TTC549 (cell line): Measurements from ENCODE around the gene PATE2.

Source experiments
- FAIRE-seq: peaks from 2 replicates; lab custom pipeline; 2012; peaks lifted over from hg19 to GRCh38; lab: Jason Lieb, UNC

PATE2 gene

GRCh38 chr11:125778728-125779127, at the start of gene PATE2:
Gene PATE2, minus strand, starts transcription at chr11:125778828. Its CDS starts 55 bp downstream, at chr11:125778773.
- FAIRE-seq: no peak

GRCh38 chr11:125807909-125808308, 29.3 kb upstream of the PATE2 start:
- no peak for FAIRE-seq

GRCh38 chr11:125802387-125802786, 23.8 kb upstream of the PATE2 start:
- FAIRE-seq: no peak

- FAIRE-seq: no peak
Measured at GRCh38 chr11:125799808-125800207, 21.2 kb upstream of the PATE2 start.

- no peak for FAIRE-seq
Measured at GRCh38 chr11:125797641-125798040, 19.0 kb upstream of the PATE2 start.

- no peak for FAIRE-seq
Measured at GRCh38 chr11:125790825-125791224, 12.2 kb upstream of the PATE2 start.

GRCh38 chr11:125787827-125788226, 9.2 kb upstream of the PATE2 start, which contains the start of gene PATE3:
Gene PATE3, plus strand, starts transcription at chr11:125788127. Its CDS starts 25 bp downstream, at chr11:125788152.
- no peak for FAIRE-seq

GRCh38 chr11:125784678-125785077, 6.0 kb upstream of the PATE2 start:
- FAIRE-seq: no peak

GRCh38 chr11:125777309-125777708, 1.3 kb downstream of the PATE2 start:
- FAIRE-seq: no peak

GRCh38 chr11:125773516-125773915, 5.1 kb downstream of the PATE2 start:
- FAIRE-seq: no peak

- no peak for FAIRE-seq
Measured at GRCh38 chr11:125772834-125773505, 5.7 kb downstream of the PATE2 start.

GRCh38 chr11:125770583-125770982, 8.0 kb downstream of the PATE2 start:
- no peak for FAIRE-seq

- FAIRE-seq: no peak
Measured at GRCh38 chr11:125768336-125769046, 10.1 kb downstream of the PATE2 start.

- FAIRE-seq: no peak
Measured at GRCh38 chr11:125766251-125766650, 12.4 kb downstream of the PATE2 start.

- no peak for FAIRE-seq
Measured at GRCh38 chr11:125763483-125763882, 15.1 kb downstream of the PATE2 start.

GRCh38 chr11:125762445-125762844, 16.2 kb downstream of the PATE2 start:
- no peak for FAIRE-seq

GRCh38 chr11:125756050-125756449, 22.6 kb downstream of the PATE2 start:
- no peak for FAIRE-seq

GRCh38 chr11:125750629-125751028, 28.0 kb downstream of the PATE2 start:
- no peak for FAIRE-seq

- no peak for FAIRE-seq
Measured at GRCh38 chr11:125745979-125746378, 32.6 kb downstream of the PATE2 start, which contains the start of gene PATE1. Gene PATE1, plus strand, starts transcription at chr11:125746279. Its CDS starts 26 bp downstream, at chr11:125746305.

- no peak for FAIRE-seq
Measured at GRCh38 chr11:125743681-125744080, 34.9 kb downstream of the PATE2 start.

GRCh38 chr11:125740617-125741016, 38.0 kb downstream of the PATE2 start:
- no peak for FAIRE-seq

GRCh38 chr11:125728969-125729368, 49.7 kb downstream of the PATE2 start:
- FAIRE-seq: no peak
